Tibial artery (tissue), 4 donors: Measurements from ENCODE around the gene ATG4B.

Experiments
- DNase-seq, 2 donors: peaks; one replicate each; pipeline ENCODE4 v3.0.0-alpha.2; 2019
- H3K27ac ChIP-seq, 2 donors: fragments of 200-600 bp; sonication (generic) in 1 of 2; 1 replicate in 1 of 2; 2 replicates in 1 of 2; pipeline ENCODE4 v1.5.1; 2018 to 2019; ENCODE audit warnings: mild to moderate bottlenecking in 1 of 2
- H3K27me3 ChIP-seq, 2 donors: fragments of 200-600 bp; sonication (generic) in 1 of 2; one replicate each; pipeline versions ENCODE4 v1.5.1 to v1.6.0; 2016 to 2019
- H3K36me3 ChIP-seq, 3 donors: fragments of 200-600 bp; sonication (generic) in 2 of 3; one replicate each; pipeline ENCODE4 v1.5.1; 2016 to 2019; ENCODE audit warnings: mild to moderate bottlenecking in 2 of 3
- H3K4me1 ChIP-seq, 4 donors: fragments of 200-600 bp; sonication (generic) in 2 of 4; 1 replicate in 3 of 4; 2 replicates in 1 of 4; pipeline ENCODE4 v1.5.1; 2016 to 2019
- H3K4me3 ChIP-seq, 2 donors: fragments of 200-600 bp; sonication (generic) in 1 of 2; 1 replicate in 1 of 2; 2 replicates in 1 of 2; pipeline ENCODE4 v1.5.1; 2018 to 2019; ENCODE audit warnings: mild to moderate bottlenecking in 2 of 2
- H3K9me3 ChIP-seq, 3 donors: fragments of 200-600 bp; sonication (generic) in 1 of 3; one replicate each; pipeline ENCODE4 v1.5.1; 2016 to 2019
- intact Hi-C: fragments of 100-400 bp; cut with DNase I; formaldehyde crosslinking; loops from one replicate; pipeline ENCODE4 v1.15.0; 2023; ENCODE audit warnings: low total_unique reads
- TF ChIP-seq, protein P1 (sequence below), 2 experiments: fragments of 200-600 bp in 1 of 2; fragments of 450-650 bp in 1 of 2; IDR thresholded peaks; one replicate each; pipeline ENCODE4 v1.5.1; 2017 to 2019; ENCODE audit warnings: antibody characterized with exemption in 2 of 2, mild to moderate bottlenecking in 1 of 2, moderate library complexity in 1 of 2

The ATG4B gene

GRCh38 chr2:241708879-241709278 lies 71.4 kb downstream of the ATG4B start:
- Histone ChIP-seq H3K4me3 (no peak overlapping the region), H3K9me3 (no peaks in the 10 kb centered on the region), H3K27ac (no peak overlapping the region), H3K27me3 (no peaks in the 10 kb centered on the region), H3K36me3 (peaks cover 82 to 96% (median 85%) of the 10 kb centered on the region in 3 donors), H3K4me1 (peaks cover 0 to 4% (median under 1%) of the 10 kb centered on the region in 4 donors)
- TF ChIP-seq, protein P1, sequence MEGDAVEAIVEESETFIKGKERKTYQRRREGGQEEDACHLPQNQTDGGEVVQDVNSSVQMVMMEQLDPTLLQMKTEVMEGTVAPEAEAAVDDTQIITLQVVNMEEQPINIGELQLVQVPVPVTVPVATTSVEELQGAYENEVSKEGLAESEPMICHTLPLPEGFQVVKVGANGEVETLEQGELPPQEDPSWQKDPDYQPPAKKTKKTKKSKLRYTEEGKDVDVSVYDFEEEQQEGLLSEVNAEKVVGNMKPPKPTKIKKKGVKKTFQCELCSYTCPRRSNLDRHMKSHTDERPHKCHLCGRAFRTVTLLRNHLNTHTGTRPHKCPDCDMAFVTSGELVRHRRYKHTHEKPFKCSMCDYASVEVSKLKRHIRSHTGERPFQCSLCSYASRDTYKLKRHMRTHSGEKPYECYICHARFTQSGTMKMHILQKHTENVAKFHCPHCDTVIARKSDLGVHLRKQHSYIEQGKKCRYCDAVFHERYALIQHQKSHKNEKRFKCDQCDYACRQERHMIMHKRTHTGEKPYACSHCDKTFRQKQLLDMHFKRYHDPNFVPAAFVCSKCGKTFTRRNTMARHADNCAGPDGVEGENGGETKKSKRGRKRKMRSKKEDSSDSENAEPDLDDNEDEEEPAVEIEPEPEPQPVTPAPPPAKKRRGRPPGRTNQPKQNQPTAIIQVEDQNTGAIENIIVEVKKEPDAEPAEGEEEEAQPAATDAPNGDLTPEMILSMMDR (IDR thresholded peaks at IDR 0.05), result no peak
- DNase-seq, result no peak
- intact Hi-C loops, result no loop called here

DNA sequence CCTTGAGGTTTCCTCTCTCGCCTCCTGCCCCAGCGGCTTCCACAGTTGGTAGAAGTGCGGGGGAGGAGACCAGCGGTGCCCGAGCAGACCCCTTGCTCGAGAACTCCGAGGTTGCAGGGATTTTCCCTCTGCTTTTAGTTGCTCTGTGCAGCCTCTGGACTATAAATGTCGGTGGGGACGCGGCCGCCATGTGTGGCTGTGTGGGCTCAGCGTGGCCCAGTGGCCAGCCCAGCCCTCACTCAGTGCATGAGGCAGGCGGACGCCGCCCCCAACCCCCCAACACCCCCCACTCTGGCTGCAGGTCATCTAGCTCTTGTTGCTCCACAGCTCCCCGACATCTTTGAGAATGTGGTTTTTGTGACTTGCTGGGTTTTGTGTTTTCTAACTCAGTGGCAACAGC lies 81.6 kb downstream of the ATG4B start:
- intact Hi-C loops, result no loop called here
- Histone ChIP-seq H3K36me3 (peaks cover 67 to 97% (median 71%) of the 10 kb centered on the region in 3 donors), H3K4me1 (no peaks in the 10 kb centered on the region), H3K27ac (no peak overlapping the region), H3K9me3 (no peaks in the 10 kb centered on the region), H3K27me3 (no peaks in the 10 kb centered on the region), H3K4me3 (no peak overlapping the region)
- TF ChIP-seq, protein P1 (IDR thresholded peaks at IDR 0.05), result no peak
- DNase-seq, result no peak

DNA sequence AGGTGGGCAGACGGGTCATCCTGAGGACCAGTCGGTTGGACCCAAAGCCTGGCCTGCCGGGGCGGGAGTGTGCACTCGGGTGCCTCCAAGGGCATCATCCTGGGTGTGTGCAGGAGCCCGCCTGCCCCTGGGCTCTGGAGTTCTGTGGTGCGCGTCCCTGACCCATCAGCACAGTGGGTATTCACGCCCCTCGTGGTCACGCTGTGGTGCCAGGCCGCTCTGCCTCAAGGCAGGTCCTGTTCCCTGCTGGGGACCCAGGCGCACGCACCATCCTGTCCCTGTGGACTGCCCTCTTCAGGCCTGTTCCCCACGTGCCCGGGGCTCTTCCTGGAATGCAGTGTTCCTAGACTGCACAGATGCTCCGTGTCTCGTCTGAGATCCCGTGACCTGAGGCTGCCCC lies 82.6 kb downstream of the ATG4B start:
- TF ChIP-seq, protein P1 (IDR thresholded peaks at IDR 0.05), result no peak
- DNase-seq, result no peak
- Histone ChIP-seq H3K27ac (no peak overlapping the region), H3K9me3 (no peaks in the 10 kb centered on the region), H3K27me3 (no peaks in the 10 kb centered on the region), H3K36me3 (peaks cover 62 to 97% (median 67%) of the 10 kb centered on the region in 3 donors), H3K4me3 (no peak overlapping the region), H3K4me1 (no peaks in the 10 kb centered on the region)
- intact Hi-C loops, result no loop called here

DNA sequence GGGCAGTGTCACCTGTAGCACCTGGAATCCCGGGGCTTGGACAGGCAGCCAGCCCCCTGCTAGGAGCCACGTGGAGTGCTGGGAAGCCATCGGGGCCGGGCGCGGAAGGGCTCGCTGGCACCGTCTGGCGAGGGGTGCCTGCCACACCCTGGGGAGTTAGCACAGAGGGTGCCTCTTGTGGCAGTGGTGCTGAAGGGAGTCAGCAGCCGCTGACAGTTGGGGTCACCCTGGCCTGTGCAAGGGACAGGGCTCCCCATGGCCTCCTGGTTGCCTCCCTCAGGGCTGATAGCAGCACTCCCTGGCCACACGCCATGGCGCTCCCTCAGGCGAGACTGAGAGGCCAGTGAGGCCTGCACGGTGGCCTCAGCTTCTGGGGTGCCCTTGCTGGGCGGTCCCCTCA lies 83.1 kb downstream of the ATG4B start:
- Histone ChIP-seq H3K4me3 (no peak overlapping the region), H3K27ac (no peak overlapping the region), H3K27me3 (no peaks in the 10 kb centered on the region), H3K4me1 (no peaks in the 10 kb centered on the region), H3K36me3 (peaks cover 61 to 97% (median 69%) of the 10 kb centered on the region in 3 donors), H3K9me3 (no peaks in the 10 kb centered on the region)
- no peak for DNase-seq
- intact Hi-C loops, result no loop called here
- TF ChIP-seq, protein P1 (IDR thresholded peaks at IDR 0.05), result no peak

DNA sequence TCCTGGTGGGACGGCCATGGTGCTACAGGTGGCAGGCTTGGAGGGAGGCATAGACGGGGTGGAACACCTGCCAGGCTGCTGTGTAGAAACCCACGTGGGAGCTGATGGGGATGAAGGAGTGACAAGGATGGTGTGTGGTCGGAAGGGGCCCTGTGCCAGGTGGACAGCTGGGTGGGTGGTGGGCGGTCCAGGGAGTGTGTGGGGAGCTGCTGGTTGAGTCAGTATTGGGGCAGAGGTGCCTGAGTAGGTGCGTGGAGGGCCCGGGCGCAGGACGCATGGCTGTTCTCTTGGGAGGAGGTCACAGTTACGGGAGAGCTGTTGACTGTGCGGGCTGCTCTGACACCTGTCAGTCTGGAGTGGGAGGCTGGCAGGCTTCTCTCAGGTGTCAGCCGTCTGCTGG lies 84.4 kb downstream of the ATG4B start:
- TF ChIP-seq, protein P1 (IDR thresholded peaks at IDR 0.05), result no peak
- H3K36me3 ChIP-seq, result peaks cover 57 to 97% (median 71%) of the 10 kb centered on the region in 3 donors
- no peak for DNase-seq
- no peaks in the 10 kb centered on the region for H3K4me1 ChIP-seq
- no peaks in the 10 kb centered on the region for H3K27me3 ChIP-seq
- no peaks in the 10 kb centered on the region for H3K9me3 ChIP-seq
- intact Hi-C loops, result no loop called here
- H3K27ac ChIP-seq, result no peak overlapping the region
- no peak overlapping the region for H3K4me3 ChIP-seq

DNA sequence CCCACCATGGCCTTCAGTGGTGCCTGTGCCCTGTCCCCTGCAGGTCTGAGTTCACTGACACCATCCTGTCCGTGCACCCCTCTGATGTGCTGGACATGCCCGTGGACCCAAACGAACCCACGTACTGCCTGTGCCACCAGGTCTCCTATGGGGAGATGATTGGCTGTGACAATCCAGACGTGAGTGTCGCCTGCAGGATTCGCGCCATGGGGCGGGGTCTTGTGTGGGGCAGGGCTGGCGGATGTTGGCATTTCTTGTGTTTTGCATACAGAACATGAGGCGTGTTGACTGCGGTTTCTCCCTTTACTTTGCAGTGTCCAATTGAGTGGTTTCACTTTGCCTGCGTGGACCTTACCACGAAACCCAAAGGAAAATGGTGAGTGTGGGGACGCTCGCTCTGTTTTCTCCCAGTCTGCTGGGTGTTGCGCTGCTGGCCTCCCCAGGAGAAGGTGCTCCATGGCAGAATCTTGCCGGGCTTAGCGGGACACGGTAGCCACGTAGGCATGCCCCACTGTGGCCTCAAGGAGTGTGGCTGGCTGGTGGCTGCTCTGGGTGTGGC lies 85.5 kb downstream of the ATG4B start:
- Histone ChIP-seq H3K4me1 (no peaks in the 10 kb centered on the region), H3K27me3 (no peaks in the 10 kb centered on the region), H3K36me3 (peaks cover 52 to 95% (median 72%) of the 10 kb centered on the region in 3 donors), H3K9me3 (no peaks in the 10 kb centered on the region), H3K27ac (no peak overlapping the region), H3K4me3 (no peak overlapping the region)
- TF ChIP-seq, protein P1 (IDR thresholded peaks at IDR 0.05), result no peak
- intact Hi-C loops, result no loop called here
- DNase-seq, result no peak
